Activated naive CD4-positive, alpha-beta T cell treated with anti-CD3 and anti-CD28 coated beads, Interleukin-2, amount 50 U/mL, for 16 hours (primary cell): ENCODE data around the gene PHF10.
A peak's percentile ranks its signal among the peaks of the same experiment; 100 is the strongest.
"Not testable (repeated sequence)": the region's sequence is repeated elsewhere in the genome, so short reads cannot be mapped to it uniquely, and the experiment has no call there.

Source experiments
- DNase-seq: peaks from one replicate; pipeline ENCODE4 v3.0.0-alpha.2; 2020

Gene PHF10

DNA sequence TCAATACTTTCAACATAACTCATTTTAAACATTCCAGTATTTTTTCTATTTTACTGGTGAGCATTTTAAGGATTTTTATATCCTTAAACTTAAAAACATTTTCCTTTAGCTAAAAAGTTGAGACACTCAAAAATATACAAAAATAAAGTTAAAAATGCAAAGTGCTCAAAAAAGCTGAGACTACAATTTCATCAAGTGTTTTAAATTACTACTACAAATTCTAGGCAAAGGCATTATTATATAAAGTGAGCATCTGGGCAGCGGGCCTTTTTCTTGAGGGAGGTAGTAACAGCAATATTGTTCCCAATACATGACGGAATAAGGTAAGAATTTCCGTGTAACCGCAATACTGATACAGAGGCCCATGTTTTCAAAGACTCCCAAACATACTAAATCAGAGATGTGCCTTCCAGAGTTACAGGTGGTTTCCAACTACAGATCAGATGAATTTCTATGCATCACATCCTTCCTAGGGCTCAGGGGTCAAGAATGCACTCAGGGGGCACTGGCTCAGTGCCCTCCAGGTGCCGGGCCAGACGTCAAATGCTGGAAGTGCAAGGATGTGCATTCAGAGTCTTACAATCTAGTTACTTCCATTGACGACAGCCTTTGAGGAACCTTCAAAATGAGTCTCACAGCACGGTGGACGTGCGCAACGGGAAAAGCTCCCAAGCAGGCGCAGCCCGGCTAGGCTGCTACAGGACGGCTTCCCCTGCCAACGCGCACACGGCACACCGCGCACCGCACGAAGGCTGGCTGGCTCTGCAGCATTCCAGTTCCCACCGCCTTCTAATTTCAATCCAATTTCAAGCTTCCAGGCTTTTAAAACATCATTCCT, 1.7 kb downstream of the PHF10 start:
- peak; percentile 31 for DNase-seq

DNA sequence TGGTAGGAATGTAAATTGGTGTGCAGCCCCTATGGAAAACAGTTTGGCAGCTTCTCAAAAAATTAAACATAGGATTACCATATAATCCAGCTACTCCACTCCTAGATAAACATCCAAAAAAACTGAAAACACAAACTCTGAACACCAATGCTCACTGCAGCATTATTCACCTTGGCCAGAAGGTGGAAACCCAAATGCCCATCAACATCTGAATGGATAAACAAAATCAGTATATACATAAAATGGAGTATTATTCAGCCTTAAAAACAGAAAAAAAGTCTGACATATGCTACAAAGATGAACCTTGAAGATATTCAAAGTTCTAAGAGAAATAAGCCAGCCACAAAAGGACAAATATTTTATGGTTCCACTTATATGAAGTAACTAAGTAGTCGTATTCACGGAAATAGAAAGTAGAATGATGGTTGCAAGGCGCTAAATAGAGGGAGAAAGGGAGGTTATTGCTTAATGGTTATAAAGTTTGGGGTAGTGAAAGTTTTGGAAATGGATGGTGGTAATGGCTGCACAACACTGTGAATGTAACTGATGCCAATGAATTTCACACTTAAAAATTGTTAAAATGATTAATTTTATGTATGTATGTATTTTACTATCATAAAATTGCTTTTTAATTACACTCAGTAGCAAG, 4.0 kb downstream of the PHF10 start:
- DNase-seq, result no peak

DNA sequence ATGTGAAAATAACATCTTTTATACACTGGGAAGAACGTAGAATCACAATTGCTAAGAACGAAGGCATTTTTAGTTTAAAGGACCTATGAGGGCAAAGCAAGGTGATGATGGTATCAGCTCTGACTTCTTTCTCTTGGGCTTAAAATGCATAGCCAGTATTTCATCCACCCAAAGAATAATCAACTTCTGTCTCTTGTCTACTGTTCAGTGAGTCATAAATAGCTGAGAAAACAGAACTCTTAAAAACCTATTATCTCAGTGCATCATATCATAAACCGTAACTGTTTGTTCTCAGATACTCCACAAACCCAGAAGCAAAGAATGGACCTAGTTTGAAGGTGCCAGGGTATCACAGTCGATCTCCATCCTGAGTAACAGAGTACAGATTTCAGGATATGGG, 5.2 kb downstream of the PHF10 start:
- DNase-seq, result no peak

DNA sequence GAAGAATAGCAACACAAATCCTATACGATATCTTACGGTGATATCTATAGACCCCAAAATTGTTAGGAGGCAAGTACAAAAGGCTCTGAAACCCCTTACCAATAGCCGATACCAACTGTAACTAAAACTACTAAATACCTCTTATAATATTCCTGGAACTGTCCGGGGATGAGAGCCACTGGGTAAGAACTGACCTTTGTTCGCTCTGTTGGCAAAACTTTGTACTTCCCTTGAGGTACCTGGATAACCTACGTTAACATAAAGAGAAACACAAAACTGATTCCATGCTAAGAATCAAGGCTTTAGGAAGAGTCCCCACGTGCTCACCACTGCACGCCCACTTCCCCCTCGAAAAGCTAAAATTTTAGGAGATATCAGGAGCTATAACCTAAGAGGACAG, 9.7 kb downstream of the PHF10 start:
- no peak for DNase-seq

DNA sequence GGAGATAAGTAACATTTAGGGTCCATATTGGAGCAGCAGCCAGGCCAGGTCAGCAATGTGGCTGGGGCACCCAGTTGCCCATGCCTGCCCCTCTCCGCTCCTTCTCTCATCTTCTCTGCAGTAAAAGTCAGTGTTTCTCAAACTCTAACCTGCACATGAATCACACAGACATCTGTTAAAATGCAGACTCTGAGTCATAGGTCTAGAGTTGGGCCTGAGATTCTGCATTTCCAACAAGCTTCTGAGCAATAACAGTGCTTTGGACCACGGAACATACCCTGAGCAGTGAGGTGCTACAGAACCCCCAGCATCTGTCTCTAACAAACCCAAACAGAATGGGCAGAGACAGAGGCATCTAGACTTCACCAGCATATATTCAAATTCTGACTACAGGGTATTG, 10.1 kb downstream of the PHF10 start:
- no peak for DNase-seq

DNA sequence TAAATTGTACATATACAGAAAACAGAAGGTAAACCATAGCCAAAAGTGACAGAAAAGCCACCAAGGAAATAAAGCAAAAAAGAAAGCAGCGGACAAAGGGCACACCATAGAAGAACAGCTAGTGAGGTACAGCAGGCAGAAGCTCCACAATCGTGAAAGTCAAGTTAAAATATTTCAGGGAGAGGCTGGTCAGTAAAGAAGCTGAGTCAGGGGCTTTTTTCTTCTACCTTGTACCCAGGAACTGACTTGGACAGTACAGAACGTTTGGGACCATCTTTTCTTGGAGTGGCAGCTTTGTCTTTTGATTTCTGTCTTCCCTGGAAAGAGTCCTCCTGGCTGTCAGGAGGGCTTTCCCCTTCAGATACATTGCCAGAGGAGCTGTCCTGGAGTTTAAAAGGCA, 14.3 kb downstream of the PHF10 start:
- DNase-seq, result no peak

DNA sequence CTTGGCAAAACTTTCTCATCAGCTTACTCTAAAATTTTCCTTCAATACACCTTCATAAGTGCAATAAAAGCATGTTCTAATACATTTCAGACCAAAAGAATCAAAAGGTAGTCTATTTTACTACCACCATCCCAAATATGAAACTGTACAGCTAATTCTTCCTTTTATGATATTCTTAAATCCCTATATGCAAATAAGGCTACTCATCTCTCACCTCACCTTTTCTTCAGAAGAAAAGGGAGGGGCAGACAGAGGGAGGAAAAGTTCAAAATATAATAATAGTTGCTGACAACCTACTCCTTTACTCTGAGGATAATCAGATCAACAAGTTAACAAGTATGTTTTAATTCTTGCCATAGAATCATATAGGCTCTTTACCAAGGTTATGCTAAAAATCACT, 15.0 kb downstream of the PHF10 start:
- DNase-seq, result no peak

DNA sequence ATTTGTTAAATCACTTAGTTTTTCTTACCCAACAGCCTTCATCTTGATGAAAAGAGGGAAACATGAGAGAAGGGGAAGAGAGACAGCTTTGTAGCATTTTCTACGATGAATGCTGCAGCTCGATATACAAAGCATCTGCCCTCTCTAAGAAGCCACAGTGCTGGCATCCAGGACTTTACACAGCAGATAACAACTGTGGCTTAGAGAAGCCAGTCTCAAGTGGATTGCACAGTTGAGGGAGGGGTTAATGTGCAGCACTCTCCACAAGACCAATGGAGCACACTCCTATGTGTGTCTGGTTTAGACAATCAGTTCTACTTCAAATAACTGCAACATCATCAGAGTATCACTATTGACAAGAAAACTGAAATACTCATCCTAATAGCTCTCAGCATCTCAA, 16.5 kb downstream of the PHF10 start:
- DNase-seq, result no peak

DNA sequence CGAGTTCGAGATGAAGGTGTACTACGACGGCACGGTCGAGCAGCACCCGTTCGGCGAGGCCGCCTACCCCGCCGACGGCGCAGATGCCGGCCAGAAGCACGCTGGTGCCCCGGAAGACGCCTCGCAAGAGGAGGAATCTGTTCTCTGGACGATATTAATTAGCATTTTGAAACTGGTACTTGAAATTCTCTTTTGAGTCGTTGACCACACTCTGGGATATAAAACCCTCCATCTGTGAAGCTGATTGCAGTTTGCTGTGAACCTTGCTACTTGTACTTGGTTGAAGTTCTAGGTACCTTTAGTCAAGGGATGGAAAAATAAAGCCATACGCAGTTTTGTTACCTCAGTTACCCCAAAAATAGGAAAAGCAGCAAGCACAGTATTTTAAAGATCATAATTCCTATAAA, 21.5 kb downstream of the PHF10 start:
- DNase-seq, result no peak

DNA sequence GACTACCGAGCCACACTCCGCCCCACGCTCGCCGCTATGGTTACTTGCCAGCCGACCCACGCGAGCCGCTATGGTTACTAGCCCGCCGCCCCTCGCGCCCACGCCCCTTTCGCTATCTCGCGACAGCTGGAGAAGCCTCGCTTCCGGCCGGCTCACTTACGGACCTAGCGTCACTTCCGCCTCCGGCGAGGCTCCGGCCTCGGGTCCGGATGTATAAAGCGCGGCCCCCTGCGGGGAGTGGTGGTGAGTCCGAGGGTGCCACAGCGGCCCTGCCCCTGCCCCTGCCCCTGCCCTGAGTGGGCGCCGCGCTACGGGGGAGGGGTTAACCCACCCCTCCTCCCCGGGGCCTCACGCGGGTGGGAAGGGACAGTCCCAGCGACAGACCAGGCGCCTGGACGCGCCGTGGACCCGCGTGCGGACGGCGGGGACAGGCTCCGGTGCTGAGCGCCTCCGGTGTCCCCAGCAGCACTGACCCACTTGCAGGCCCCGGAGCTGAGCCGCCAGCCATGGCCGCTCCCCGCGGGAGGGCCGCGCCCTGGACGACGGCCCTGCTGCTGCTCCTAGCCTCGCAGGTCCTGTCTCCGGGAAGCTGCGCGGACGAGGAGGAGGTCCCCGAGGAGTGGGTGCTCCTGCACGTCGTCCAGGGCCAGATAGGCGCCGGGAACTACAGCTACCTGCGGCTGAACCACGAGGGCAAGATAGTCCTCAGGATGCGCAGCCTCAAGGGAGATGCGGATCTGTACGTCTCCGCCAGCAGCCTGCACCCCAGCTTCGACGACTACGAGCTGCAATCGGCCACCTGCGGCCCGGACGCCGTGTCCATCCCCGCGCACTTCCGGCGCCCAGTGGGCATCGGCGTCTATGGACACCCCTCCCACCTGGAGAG, 22.1 kb downstream of the PHF10 start, which contains the start of the genes C6orf120 and WDR27:
C6orf120 (plus strand) TSS at position 173 of the 886 bp plus-strand sequence; CDS start at position 507, 334 bp downstream.
WDR27 (minus strand) TSS at position 76 of the 886 bp plus-strand sequence. CDS start 13,024 bp downstream, outside the sequence.
- peak; percentile 99 for DNase-seq

DNA sequence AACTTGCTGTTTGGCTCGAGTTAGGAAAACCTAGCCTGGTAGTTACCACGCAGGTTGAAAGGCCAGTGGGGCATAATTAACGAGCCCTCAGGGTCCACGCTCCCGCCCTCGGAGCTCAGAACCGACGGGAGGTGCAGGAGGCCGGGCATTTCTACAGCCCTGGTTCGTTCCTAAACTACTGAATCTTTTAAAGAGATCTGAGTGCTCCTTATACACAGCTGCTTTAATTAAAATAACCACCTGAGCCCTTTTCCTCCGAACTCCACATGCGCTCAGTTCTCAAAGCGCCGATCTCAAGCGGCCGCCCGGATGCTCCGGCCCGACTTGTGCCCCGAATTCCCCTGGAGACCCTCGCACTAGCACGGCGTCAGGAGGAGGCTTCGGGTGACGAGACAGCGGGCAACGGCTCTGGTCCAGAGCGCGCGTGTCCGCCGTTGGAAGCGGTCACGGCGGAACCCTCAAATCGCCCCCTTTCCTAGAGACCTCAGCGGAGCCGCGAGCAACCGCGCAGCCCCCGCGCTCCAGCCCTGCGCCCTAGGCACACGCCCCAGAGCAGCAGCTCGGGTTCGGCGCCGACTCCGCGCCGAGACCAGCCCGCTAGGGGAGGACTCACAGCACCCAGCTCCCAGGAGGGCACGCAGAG, 22.9 kb downstream of the PHF10 start:
- DNase-seq, result peak; percentile 14

DNA sequence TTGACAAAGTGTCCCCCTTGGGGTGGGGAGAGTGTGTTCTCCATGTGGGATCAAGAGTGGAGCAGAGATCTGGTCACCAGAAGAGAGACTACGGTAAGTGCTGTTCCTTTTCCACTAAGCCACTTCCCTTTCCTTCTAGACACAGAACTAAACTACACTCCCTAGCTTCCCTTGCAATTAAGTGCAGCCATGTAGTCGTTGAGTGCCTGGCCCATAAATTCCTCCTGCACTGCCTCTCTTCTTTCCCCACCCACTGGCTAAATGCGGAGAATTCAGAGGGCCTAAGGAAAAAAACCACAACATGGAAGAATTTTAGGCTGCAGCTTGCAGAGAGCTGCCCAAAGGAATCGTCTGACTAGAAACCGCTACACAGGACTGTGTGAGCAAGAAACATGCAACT, 24.0 kb downstream of the PHF10 start:
- DNase-seq, result no peak

DNA sequence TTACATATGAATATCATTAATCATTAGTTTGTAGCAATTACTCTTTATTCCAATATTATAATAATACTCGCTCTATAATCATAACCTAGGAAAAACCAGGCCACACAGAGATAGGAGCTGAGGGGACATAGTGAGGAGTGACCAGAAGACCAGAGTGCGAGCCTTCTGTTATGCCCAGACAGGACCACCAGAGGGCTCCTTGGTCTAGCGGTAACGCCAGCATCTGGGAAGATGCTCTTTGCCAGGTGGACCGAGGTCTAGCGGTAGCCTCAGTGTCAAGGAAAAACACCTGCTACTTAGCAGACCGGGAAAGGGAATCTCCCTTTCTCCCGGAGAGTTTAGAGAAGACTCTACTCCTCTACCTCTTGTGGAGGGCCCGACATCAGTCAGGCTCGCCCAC, 27.2 kb downstream of the PHF10 start:
- not testable (repeated sequence) for DNase-seq

DNA sequence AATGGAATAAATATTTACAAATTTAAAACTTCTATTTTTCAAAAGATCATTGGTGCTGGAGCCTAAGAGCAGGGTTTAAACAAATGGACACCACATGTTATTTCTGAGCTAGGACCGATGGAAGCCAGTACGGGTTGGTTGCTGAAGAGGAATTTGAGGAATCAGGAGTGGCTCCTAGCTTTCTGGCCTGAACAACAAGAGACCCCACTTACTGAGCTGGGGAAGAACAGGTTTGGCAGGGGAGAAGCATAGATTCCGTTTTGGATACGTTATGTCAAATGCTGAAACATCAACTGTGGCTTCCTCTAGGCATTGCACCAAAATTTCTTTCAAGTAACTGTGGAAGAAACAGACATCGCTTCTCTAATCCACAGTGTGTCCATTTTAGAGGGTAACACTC, 29.2 kb downstream of the PHF10 start:
- DNase-seq, result no peak

DNA sequence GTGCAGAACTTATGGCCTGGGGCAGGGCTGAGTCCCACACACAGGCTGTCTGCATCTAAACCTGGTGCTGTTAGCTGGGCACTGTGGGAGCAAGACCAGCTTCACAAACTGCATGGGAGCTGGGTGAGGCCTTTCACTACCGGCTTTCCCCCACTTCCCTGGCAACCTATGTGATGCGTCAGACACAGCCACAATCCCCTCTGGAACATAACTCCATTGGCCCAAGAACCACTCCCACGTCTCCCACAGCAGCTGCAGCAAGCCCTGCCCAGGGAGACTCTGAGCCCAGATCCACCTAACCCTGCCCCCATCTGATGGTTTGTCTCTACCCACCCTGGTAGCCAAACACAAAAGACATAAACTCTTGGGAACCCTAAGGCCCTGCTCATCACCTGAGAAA, 31.8 kb downstream of the PHF10 start:
- no peak for DNase-seq

DNA sequence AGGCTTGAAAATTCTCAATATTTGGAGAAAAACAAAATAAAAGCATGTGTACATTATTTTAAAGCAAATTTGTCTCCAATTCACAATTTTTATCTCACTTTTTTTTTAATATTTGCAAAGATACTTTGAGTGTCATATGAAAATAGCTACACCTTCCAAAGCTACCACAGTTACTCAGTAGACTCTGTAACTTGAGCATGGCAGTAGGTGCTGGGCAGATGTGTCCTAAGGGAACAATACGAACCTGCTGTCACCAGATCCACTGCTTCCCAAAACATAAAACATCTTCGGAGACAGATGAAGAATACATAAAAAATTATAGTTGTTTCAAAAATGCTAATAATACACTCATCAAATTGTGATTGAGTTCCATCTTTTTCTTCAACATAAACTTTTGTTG, 33.0 kb downstream of the PHF10 start:
- no peak for DNase-seq

DNA sequence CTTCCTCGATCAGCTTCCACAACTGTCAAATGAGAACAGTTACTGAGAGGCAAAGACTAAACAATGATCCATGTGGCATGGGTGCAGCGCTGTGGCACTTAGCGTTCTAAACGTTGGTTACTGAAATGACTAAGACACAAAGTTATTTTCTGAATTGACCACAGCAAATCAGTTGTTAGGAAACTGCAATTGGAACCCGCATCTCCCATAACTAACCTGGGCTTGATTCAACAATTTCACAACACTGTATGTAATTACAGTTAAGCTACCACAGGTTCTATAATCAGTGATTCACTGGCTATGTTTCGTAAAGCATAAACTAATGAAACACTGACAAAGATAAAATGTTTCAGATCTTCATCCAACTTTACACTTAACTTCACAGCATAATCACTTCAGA, 35.0 kb downstream of the PHF10 start:
- DNase-seq, result no peak

DNA sequence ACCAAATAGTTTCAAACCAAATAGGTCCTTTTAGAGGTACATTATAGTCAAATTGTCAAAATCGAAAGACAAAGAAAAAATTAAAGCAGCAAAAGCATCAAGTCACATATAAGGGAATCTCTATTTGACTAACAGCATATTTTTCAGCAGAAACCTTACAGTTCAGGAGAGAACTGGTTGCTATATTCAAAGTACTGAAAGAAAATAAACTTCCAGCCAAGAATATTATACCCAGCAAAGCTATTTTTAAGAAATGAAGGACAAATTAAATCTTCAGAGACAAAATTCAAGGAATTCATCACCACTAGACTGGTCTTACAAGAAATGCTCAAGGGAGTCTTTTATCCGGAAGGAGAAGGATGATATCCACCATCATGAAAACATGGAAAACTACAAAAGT, 38.4 kb downstream of the PHF10 start:
- DNase-seq, result no peak

DNA sequence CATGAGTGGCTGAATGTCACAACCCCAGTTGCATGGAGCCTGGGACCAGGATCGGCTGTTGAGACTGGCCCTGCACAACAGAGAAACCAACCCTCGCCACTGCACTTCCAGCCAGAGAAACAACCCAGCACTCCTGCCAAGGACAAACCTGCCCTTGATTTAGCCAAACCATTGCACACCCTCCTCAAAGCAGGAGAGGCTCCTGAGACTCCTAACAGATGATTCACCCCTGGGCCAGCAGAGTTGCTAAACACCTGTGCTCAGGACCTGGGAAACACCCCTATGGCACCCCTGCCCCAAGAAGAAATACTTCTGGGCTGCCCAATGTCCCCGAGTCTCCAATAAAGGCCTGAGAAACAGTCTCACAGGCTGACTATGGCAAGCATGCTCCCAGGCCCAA, 40.2 kb downstream of the PHF10 start:
- DNase-seq, result no peak

DNA sequence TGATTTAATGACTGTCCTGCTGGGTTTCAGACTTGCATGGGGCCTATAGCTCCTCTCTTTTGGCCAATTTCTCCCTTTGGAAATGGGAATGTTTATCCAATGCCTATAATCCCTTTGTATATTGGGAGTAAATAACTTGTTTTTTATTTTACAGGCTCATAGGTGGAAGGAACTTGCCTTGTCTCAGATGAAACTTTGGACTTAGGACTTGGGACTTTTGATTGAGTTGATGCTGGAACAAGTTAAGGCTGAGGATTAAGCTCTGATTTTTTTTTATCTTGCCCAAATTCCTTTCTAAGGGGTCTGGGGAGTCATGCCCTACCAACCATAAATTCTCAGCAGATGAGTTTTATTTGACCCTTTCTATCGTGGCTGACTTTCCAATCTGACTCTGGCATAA, 46.0 kb downstream of the PHF10 start:
- DNase-seq, result no peak

DNA sequence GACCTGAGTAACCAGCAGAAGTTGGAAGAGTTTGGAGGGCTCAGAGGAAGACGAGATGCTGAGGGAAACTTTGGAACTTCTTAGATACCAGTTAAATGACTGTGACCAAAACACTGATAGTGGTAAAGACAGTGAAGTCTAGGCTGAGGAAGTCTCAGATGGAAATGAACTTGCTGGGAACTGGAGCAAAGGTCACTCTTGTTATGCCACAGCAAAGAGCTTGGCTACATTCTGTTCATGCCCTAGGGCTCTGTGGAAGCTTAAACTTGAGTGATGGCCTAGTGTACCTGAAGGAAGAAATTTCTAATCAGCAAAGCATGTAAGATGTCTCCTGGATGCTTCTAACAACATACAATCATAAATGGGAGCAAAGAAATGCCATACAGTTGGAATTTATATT, 47.2 kb downstream of the PHF10 start:
- DNase-seq, result no peak

DNA sequence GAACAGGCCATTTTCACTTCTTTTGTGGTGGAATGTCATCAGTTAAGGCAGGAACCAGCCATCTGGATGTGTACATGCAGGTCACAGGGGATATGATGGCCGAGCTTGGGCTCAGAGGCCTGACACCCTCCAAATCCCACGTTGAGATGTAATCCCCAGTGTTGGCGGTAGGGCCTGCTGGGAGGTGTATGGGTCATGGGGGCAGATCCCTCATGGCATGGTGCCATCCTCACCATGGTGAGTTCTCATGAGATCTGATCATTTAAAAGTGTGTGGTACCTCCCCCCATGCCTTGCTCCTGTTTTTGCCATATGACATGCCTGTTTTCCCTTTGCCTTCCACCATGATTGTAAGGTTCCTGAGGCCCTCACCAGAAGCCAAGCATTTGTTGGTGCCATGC, 49.3 kb downstream of the PHF10 start:
- no peak for DNase-seq

DNA sequence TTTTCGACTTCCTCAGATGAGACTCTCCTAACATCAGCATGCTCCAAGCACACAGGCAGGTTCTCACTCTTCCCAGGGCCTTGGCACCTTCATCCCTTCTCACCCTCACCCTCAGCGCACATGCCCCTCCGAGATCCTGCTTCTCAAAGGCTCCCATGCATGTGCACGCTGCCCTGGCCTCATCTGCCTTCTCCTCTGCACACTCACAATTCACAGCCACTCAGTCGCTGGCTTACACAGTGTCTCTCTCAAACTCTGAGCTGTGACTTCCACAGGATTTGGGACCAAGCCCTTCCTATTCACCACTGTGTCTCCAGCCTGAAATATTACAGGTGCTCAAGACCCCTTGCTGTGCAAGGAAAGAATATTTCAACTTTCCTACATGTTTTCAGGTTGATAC, 52.7 kb downstream of the PHF10 start:
- no peak for DNase-seq
